ENCODE results near the gene TAC4. TPM values are rescaled to one million over a fixed set of nuclear protein-coding genes. Genes with fewer than 3 reads are reported as not detected.

Gene TAC4
- total RNA-seq, 1 donor from 2014 or later: not detected

DNA sequence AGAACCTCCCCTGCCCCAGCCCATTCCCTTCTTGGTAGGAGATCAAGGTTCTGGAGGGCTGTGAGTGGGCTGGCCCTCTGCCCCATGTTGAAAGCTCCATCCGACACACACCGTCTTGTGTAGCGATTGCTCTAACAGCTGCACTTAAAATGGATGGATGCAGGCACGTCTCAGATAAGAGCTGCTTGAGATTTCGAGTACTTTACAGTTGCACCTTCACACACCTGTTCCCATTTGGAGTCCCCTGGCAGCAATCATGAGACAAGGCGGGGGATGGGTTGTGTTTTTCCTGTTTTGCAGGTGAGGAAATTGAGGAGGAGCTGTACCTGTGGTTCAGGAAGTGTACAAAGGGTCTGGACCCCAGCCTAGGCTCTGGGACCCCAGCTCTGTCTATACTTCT is 25.6 kb upstream of the TAC4 start:
- TF ChIP-seq, protein P1, sequence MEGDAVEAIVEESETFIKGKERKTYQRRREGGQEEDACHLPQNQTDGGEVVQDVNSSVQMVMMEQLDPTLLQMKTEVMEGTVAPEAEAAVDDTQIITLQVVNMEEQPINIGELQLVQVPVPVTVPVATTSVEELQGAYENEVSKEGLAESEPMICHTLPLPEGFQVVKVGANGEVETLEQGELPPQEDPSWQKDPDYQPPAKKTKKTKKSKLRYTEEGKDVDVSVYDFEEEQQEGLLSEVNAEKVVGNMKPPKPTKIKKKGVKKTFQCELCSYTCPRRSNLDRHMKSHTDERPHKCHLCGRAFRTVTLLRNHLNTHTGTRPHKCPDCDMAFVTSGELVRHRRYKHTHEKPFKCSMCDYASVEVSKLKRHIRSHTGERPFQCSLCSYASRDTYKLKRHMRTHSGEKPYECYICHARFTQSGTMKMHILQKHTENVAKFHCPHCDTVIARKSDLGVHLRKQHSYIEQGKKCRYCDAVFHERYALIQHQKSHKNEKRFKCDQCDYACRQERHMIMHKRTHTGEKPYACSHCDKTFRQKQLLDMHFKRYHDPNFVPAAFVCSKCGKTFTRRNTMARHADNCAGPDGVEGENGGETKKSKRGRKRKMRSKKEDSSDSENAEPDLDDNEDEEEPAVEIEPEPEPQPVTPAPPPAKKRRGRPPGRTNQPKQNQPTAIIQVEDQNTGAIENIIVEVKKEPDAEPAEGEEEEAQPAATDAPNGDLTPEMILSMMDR (conservative IDR thresholded peaks at IDR 0.05): no peak
- no peaks in the 10 kb centered on the region for H3K9me3 Mint-ChIP-seq
- DNase-seq (ENCODE audit: low read depth, low spot score): no peak
- H3K27ac Mint-ChIP-seq (ENCODE audit: unreplicated experiment): no peak overlapping the region
- H3K4me3 Mint-ChIP-seq: no peak overlapping the region
- no peaks in the 10 kb centered on the region for H3K36me3 Mint-ChIP-seq (ENCODE audit: low read depth)
- H3K4me1 Mint-ChIP-seq: peaks cover 6% of the 10 kb centered on the region
- H3K27me3 Mint-ChIP-seq (ENCODE audit: low read depth): peaks cover 16% of the 10 kb centered on the region

DNA sequence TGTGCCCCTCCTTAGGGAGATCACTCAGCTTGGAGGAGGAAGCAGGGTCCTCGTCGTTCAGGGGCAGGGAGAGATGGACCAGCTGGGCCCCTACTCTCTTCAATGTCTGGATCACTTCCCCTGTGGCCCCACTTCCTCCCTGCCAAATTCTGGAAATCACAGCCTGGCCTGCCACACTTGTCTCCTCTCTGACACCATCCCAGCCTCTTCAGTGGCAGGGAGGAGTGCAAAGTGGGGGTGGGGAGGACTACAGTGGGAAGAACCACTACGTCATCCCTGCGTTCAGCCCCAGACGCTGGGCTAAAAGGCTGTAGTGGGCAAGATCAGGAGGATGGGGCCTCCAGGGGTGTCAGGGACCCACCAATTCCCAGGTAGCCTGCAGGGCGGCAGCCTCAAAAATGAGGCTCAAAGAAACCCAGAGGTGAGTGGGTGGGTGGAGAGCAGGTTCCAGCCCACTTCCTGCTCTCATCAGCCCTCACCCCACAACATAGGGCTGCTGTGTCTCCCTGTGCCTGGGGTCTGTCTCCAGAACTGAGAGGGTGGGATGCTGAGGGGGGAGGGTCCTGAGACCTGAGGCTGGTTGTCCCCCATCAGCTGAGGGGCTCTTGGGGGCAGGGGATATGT is 25.0 kb upstream of the TAC4 start:
- Mint-ChIP-seq H3K4me1 (peaks cover 6% of the 10 kb centered on the region), H3K4me3 (no peak overlapping the region), H3K36me3 (ENCODE audit: low read depth) (no peaks in the 10 kb centered on the region), H3K27me3 (ENCODE audit: low read depth) (peaks cover 16% of the 10 kb centered on the region), H3K27ac (ENCODE audit: unreplicated experiment) (no peak overlapping the region), H3K9me3 (no peaks in the 10 kb centered on the region)
- TF ChIP-seq, protein P1 (conservative IDR thresholded peaks at IDR 0.05): no peak
- no peak for DNase-seq (ENCODE audit: low read depth, low spot score)

DNA sequence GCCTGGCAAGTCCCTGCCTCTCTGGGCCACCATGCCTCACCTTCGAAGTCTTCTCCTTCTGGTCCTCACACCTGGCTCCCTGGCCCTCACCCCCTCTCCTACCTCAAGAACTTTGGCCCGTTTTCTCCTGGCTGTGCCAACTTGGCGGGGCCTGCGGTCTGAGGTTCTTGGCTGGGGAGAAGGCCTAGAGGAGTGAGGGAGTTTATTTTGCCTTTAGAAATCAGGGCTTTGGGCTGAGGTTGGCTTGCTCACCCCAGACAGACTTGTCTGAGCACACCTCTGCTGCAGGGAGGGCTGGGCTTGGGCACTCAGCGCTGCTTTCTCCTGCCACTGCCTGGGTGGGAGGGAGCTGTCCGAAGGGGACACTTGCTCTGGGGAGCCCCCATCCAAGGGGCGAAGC is 23.3 kb upstream of the TAC4 start:
- TF ChIP-seq, protein P1 (conservative IDR thresholded peaks at IDR 0.05): no peak
- Mint-ChIP-seq H3K27me3 (ENCODE audit: low read depth) (peaks cover 16% of the 10 kb centered on the region), H3K36me3 (ENCODE audit: low read depth) (no peaks in the 10 kb centered on the region), H3K9me3 (no peaks in the 10 kb centered on the region), H3K4me1 (peaks cover 6% of the 10 kb centered on the region), H3K27ac (ENCODE audit: unreplicated experiment) (no peak overlapping the region), H3K4me3 (no peak overlapping the region)
- DNase-seq (ENCODE audit: low read depth, low spot score): no peak

DNA sequence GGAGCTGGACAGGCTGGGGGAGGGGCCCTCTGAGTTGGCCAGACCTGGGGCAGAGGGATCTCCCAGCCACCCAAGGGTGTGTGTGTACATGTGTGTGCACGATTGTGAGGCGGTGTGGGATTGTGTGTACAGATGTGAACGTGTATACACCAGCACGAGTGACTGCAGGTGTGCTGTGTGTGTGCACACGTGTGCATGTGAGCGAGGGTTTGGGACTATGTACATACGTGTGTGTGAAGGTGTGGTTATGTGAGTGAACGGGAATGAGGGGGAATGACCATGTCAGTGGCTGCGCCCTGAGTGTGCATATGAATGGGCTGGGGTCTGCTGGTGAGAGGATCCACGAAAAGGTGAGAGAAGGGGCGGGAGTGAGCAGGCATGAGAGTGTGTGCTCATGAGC is 22.4 kb upstream of the TAC4 start:
- Mint-ChIP-seq H3K9me3 (no peaks in the 10 kb centered on the region), H3K4me1 (peaks cover 14% of the 10 kb centered on the region), H3K36me3 (ENCODE audit: low read depth) (no peaks in the 10 kb centered on the region), H3K27me3 (ENCODE audit: low read depth) (peaks cover 8% of the 10 kb centered on the region), H3K27ac (ENCODE audit: unreplicated experiment) (peak overlapping the region; percentile 20), H3K4me3 (no peak overlapping the region)
- TF ChIP-seq, protein P1 (conservative IDR thresholded peaks at IDR 0.05): no peak
- DNase-seq (ENCODE audit: low read depth, low spot score): no peak

DNA sequence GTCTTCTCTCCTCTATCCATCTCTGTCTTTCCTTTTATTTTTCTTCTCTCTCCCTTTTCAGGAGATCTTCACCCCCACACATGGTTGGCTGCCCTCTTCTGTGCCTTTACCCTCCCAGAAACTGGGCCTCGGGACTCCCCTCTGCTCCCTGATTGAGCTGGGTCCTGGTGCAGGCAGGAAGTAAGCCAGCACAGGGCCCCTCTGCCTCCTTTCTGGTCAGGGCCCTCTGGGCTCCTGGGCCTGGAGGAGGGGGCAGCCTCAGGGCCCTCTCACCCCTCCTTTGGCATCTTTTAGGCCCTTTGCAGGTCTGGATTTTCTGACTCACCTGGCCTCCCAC is 21.1 kb upstream of the TAC4 start:
- Mint-ChIP-seq H3K9me3 (no peaks in the 10 kb centered on the region), H3K4me1 (peaks cover 20% of the 10 kb centered on the region), H3K36me3 (ENCODE audit: low read depth) (no peaks in the 10 kb centered on the region), H3K27ac (ENCODE audit: unreplicated experiment) (no peak overlapping the region), H3K27me3 (ENCODE audit: low read depth) (peaks cover 4% of the 10 kb centered on the region), H3K4me3 (no peak overlapping the region)
- TF ChIP-seq, protein P1 (conservative IDR thresholded peaks at IDR 0.05): no peak
- no peak for DNase-seq (ENCODE audit: low read depth, low spot score)

Measured in neural crest cell (in vitro differentiated cells).